Chondrocyte (in vitro differentiated cells): ENCODE data around the gene CHMP5. TPM values are rescaled to one million over a fixed set of nuclear protein-coding genes. Genes with fewer than 3 reads are reported as not detected.

ENCODE experiments used
- DNase-seq: peaks from one replicate; pipeline ENCODE4 v3.0.0; 2021; ENCODE audit warnings: mixed read lengths, low spot score
- H3K27ac Mint-ChIP-seq: one replicate; pipeline ENCODE4 v1.8.0; 2021; ENCODE audit warnings: mild to moderate bottlenecking, moderate library complexity, mixed read lengths; ENCODE audit not compliant: unreplicated experiment
- H3K27me3 Mint-ChIP-seq: 2 replicates; pipeline ENCODE4 v1.8.0; 2021; ENCODE audit warnings: low read depth, mixed read lengths
- H3K36me3 Mint-ChIP-seq: 2 replicates; pipeline ENCODE4 v1.8.0; 2021; ENCODE audit warnings: low read depth, mixed read lengths
- H3K4me1 Mint-ChIP-seq: 2 replicates; pipeline ENCODE4 v1.8.0; 2021; ENCODE audit warnings: low read depth, mild to moderate bottlenecking, mixed read lengths
- H3K4me3 Mint-ChIP-seq: one replicate; pipeline ENCODE4 v1.8.0; 2021; ENCODE audit warnings: mild to moderate bottlenecking, moderate library complexity, mixed read lengths; ENCODE audit not compliant: unreplicated experiment
- H3K9me3 Mint-ChIP-seq: 2 replicates; pipeline ENCODE4 v1.8.0; 2021; ENCODE audit warnings: low read depth, mixed read lengths
- total RNA-seq: library from RNA; stranded (reverse); gene quantifications from 3 replicates; pipeline ENCODE4 v1.2.1, GENCODE V29; 2021
- TF ChIP-seq, protein P1 (sequence below): fragments of 200-600 bp; sonication (generic); IDR thresholded peaks from 2 replicates; pipeline ENCODE4 v1.5.0; 2021; ENCODE audit warnings: antibody characterized with exemption, mild to moderate bottlenecking, moderate library complexity

Gene CHMP5
- total RNA-seq, 1 donor from 2014 or later: 58.4 TPM

DNA sequence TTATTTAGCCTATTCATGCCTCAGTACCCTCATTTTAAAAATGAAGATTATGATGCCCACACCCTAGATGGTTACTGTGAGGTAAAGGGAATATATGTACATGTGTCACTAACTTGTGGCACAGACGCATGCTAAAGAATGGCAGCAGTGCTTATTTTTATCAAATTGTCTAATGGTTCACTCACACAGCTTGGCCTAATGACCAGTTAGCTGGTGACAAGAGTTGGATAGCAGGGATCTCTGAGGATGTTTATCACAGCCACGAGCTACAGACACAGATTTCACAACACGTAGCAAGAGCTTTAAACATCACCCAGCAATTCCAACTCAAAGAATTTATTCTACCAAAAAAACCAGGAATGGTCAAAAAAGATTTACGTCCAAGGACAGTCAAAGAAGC, 7.6 kb upstream of the CHMP5 start:
- Mint-ChIP-seq H3K9me3 (no peaks in the 10 kb centered on the region), H3K27ac (no peak overlapping the region), H3K36me3 (peaks cover 51% of the 10 kb centered on the region), H3K4me3 (no peak overlapping the region), H3K4me1 (no peaks in the 10 kb centered on the region), H3K27me3 (no peaks in the 10 kb centered on the region)
- no peak for DNase-seq
- TF ChIP-seq, protein P1, sequence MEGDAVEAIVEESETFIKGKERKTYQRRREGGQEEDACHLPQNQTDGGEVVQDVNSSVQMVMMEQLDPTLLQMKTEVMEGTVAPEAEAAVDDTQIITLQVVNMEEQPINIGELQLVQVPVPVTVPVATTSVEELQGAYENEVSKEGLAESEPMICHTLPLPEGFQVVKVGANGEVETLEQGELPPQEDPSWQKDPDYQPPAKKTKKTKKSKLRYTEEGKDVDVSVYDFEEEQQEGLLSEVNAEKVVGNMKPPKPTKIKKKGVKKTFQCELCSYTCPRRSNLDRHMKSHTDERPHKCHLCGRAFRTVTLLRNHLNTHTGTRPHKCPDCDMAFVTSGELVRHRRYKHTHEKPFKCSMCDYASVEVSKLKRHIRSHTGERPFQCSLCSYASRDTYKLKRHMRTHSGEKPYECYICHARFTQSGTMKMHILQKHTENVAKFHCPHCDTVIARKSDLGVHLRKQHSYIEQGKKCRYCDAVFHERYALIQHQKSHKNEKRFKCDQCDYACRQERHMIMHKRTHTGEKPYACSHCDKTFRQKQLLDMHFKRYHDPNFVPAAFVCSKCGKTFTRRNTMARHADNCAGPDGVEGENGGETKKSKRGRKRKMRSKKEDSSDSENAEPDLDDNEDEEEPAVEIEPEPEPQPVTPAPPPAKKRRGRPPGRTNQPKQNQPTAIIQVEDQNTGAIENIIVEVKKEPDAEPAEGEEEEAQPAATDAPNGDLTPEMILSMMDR: no peak

DNA sequence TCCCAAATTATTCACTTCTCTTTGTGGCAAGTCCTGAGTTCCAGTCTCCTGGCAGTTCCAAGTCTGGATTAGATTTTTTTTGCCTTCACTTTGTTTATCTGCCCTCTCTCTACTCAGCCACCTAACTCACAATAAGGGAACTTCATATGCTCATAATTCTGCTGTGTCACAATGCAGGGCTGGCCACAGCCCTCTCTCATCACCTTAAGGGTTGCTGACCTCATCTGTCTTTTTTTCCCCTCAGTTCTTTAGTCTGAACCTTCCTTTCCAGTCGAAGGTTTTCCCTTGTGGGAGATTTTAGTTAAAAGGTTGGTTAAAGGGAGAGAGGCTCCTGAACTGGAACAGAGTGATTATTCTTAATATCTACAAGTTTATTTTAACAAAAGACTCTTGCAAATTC, 4.5 kb upstream of the CHMP5 start:
- Mint-ChIP-seq H3K9me3 (no peaks in the 10 kb centered on the region), H3K4me1 (peaks cover 16% of the 10 kb centered on the region), H3K27ac (no peak overlapping the region), H3K27me3 (no peaks in the 10 kb centered on the region), H3K36me3 (peaks cover 41% of the 10 kb centered on the region), H3K4me3 (no peak overlapping the region)
- no peak for DNase-seq
- TF ChIP-seq, protein P1: no peak

DNA sequence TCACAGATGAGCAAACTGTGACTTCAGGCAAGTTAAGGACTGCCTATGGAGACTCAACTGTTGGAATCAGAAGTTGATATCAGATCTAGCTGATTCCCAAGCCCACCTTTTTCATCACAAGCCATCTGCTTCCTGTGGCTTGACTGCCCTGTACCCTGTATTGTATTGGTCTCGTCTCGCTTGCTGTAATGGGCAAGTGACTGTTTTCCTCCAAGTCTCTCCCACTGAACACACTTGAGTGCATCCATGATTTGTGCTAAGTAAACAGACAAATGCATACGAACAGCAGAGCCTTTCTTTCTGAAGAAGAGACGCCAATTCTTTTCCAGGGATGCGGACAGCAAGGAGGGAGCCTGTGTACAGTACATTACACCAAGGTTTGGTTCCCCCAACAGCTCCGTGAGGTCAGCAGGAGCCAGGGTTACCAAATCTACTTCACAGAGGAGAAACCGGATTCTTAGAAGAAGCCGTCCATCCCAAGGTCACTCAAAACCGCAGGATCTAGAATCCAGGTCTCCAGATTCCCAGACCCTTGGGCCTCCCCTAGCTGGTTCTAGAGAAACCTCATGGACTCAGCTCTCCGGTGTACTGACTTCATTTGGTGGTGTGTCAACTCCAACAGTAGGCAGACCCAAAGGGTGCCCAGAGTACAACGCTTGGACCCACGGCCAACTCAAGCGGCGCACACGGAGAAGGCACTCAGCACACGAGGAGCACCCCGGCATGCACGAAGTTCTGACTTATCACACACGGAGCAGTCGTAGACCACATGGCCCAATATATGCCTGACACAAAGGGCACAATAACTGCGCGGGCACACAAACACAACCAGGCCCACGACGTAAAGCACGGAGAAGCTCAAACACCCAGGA, 1.5 kb upstream of the CHMP5 start:
- Mint-ChIP-seq H3K4me1 (peaks cover 33% of the 10 kb centered on the region), H3K9me3 (no peaks in the 10 kb centered on the region), H3K27ac (peak overlapping the region; percentile 75), H3K27me3 (no peaks in the 10 kb centered on the region), H3K4me3 (peak overlapping the region; percentile 84), H3K36me3 (peaks cover 28% of the 10 kb centered on the region)
- TF ChIP-seq, protein P1: no peak
- DNase-seq: no peak

DNA sequence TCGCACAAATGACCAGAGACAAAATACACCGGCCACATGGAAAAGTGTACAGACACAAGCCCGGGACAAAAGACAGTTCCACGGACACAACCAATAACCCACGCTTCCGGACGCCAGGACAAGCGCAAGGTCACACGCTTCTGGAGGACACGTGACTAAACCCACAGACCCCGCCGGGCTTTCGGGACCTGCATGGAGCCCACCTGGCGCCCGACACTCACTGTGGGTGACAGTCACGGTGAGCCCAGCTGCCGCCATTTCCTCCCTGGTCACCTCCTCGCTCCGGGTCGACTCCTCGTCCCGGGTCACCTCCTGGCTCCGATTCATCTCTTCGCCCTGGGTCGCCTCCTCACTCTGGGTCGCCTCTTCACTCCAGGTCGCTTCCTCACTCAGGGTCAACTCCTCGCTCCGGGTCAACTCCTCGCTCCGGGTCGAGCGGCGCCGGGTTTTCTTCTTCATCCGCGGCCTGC, 811 bp upstream of the CHMP5 start:
- Mint-ChIP-seq H3K4me3 (peak overlapping the region; percentile 84), H3K9me3 (no peaks in the 10 kb centered on the region), H3K27me3 (no peaks in the 10 kb centered on the region), H3K27ac (peak overlapping the region; percentile 75), H3K36me3 (peaks cover 26% of the 10 kb centered on the region), H3K4me1 (peaks cover 33% of the 10 kb centered on the region)
- TF ChIP-seq, protein P1: no peak
- DNase-seq: no peak

DNA sequence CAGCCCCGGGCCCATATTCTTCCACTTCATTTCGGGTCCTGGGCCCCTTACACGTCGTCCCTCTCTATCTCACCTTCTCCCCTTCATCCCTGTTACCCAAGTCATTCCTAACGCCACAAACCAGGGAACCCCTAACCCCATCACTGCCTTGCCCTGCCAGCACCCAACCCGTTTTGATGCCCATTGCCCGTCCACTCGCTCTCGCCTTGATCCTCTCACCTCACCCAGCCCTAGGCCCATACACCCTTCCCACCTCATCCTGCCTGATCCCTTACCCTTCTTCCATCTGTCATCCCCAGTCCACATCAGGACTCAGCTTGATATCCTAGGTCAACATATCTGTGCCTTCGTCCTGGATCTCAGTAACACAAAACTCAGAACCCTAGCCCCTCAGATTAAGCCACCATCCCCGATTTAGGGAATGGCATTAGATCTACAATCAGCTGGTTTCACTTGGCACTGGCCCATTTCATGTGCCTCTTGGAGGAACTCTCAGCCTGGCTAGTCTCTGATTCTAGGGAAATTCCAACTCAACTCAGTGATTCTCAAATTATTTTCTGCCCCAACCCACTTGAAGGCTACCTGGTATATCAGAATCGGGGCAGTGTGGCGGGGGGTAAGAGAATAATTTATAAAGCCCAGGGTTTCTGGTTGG, 489 bp downstream of the CHMP5 start:
- Mint-ChIP-seq H3K27ac (peak overlapping the region; percentile 95), H3K36me3 (peaks cover 17% of the 10 kb centered on the region), H3K27me3 (no peaks in the 10 kb centered on the region), H3K4me1 (peaks cover 33% of the 10 kb centered on the region), H3K4me3 (peak overlapping the region; percentile 96), H3K9me3 (no peaks in the 10 kb centered on the region)
- TF ChIP-seq, protein P1: no peak
- DNase-seq: no peak
